WTC11 (cell line): Measurements from ENCODE around the gene OGFOD2. TPM values are rescaled to one million over a fixed set of nuclear protein-coding genes. Genes with fewer than 3 reads are reported as not detected.

Source experiments
- ATAC-seq: fragments of 200-7000 bp; cut with Tn5 transposase; 2 replicates; pipeline ENCODE4 v1.10.0; 2021; ENCODE audit warnings: mild to moderate bottlenecking, moderate library complexity
- CTCF ChIA-PET: fragments of 300-600 bp; sonication (Branson Sonifier 250); formaldehyde crosslinking; loops from one replicate; lab custom pipeline; 2021; ENCODE audit warnings: antibody characterized with exemption; lab: Charles Lee
- POLR2A ChIA-PET: fragments of 350-600 bp; sonication (Branson Sonifier 250); formaldehyde crosslinking; loops from one replicate; lab custom pipeline; 2021; ENCODE audit warnings: antibody characterized with exemption; lab: Charles Lee
- DNase-seq: peaks from one replicate; pipeline ENCODE4 v3.0.0; 2021; ENCODE audit warnings: low spot score
- H3K27ac Mint-ChIP-seq: 2 replicates; pipeline ENCODE4 v1.8.0; 2021; ENCODE audit warnings: mixed read lengths
- H3K27me3 Mint-ChIP-seq: 2 replicates; pipeline ENCODE4 v1.8.0; 2021; ENCODE audit warnings: low read depth, mild to moderate bottlenecking, moderate library complexity, mixed read lengths
- H3K36me3 Mint-ChIP-seq: 2 replicates; pipeline ENCODE4 v1.8.0; 2021; ENCODE audit warnings: mixed read lengths
- H3K4me1 Mint-ChIP-seq: 2 replicates; pipeline ENCODE4 v1.8.0; 2022; ENCODE audit warnings: mixed read lengths
- H3K4me3 Mint-ChIP-seq: 2 replicates; pipeline ENCODE4 v1.8.0; 2021; ENCODE audit warnings: mild to moderate bottlenecking, moderate library complexity, mixed read lengths
- H3K9me3 Mint-ChIP-seq: 2 replicates; pipeline ENCODE4 v1.8.0; 2021; ENCODE audit warnings: mixed read lengths
- ARID4B ChIP-seq: sonication (generic); formaldehyde crosslinking; IDR thresholded peaks from 2 replicates; pipeline ENCODE4 v1.8.0; 2023; ENCODE audit warnings: missing genetic modification reagents, mild to moderate bottlenecking, borderline replicate concordance
- ATF1 ChIP-seq: sonication (generic); formaldehyde crosslinking; IDR thresholded peaks from 2 replicates; pipeline ENCODE4 v1.8.1; 2023; ENCODE audit warnings: mild to moderate bottlenecking, moderate library complexity, missing genetic modification reagents
- CREB1 ChIP-seq: sonication (generic); formaldehyde crosslinking; IDR thresholded peaks from 2 replicates; pipeline ENCODE4 v1.8.0; 2023; ENCODE audit warnings: mild to moderate bottlenecking, missing genetic modification reagents
- CREM ChIP-seq: sonication (generic); formaldehyde crosslinking; IDR thresholded peaks from 2 replicates; pipeline ENCODE4 v1.8.1; 2022; ENCODE audit warnings: mild to moderate bottlenecking, missing genetic modification reagents, moderate library complexity
- EMX1 ChIP-seq: fragments of 250-450 bp; sonication (Bioruptor Pico); IDR thresholded peaks from 2 replicates; pipeline ENCODE4 v1.8.0; 2021; ENCODE audit warnings: mild to moderate bottlenecking
- ESRRA ChIP-seq: sonication (generic); formaldehyde crosslinking; IDR thresholded peaks from 2 replicates; pipeline ENCODE4 v1.8.1; 2022; ENCODE audit warnings: mild to moderate bottlenecking, missing genetic modification reagents, borderline replicate concordance
- FOXK1 ChIP-seq: sonication (generic); formaldehyde crosslinking; IDR thresholded peaks from 2 replicates; pipeline ENCODE4 v1.8.0; 2022; ENCODE audit warnings: mild to moderate bottlenecking, moderate library complexity, missing genetic modification reagents
- FOXP1 ChIP-seq: sonication (generic); formaldehyde crosslinking; IDR thresholded peaks from 2 replicates; pipeline ENCODE4 v1.8.0; 2022; ENCODE audit warnings: missing genetic modification reagents, mild to moderate bottlenecking, moderate library complexity, borderline replicate concordance
- HMGA2 ChIP-seq: fragments of 250-450 bp; sonication (Bioruptor Pico); IDR thresholded peaks from 2 replicates; pipeline ENCODE4 v1.4.0; 2021; ENCODE audit warnings: mild to moderate bottlenecking, moderate library complexity
- IRF2 ChIP-seq: sonication (generic); formaldehyde crosslinking; IDR thresholded peaks from 2 replicates; pipeline ENCODE4 v1.8.0; 2022; ENCODE audit warnings: low read depth, missing genetic modification reagents, borderline replicate concordance
- JAZF1 ChIP-seq: fragments of 250-450 bp; sonication (Bioruptor Pico); IDR thresholded peaks from 2 replicates; pipeline ENCODE4 v1.9.0; 2021; ENCODE audit warnings: moderate library complexity, mild to moderate bottlenecking, inconsistent platforms
- NFATC4 ChIP-seq: fragments of 250-450 bp; sonication (Bioruptor Pico); IDR thresholded peaks from 2 replicates; pipeline ENCODE4 v1.9.0; 2021; ENCODE audit warnings: mild to moderate bottlenecking
- NFE2L1 ChIP-seq: sonication (generic); formaldehyde crosslinking; IDR thresholded peaks from 2 replicates; pipeline ENCODE4 v1.8.1; 2023; ENCODE audit warnings: missing genetic modification reagents
- NFYB ChIP-seq: sonication (generic); formaldehyde crosslinking; conservative IDR thresholded peaks from 2 replicates; pipeline ENCODE4 v1.8.0; 2022; ENCODE audit warnings: low read depth, missing genetic modification reagents
- NR2C2 ChIP-seq: sonication (generic); formaldehyde crosslinking; IDR thresholded peaks from 2 replicates; pipeline ENCODE4 v1.8.0; 2022; ENCODE audit warnings: mild to moderate bottlenecking, missing genetic modification reagents
- SMAD4 ChIP-seq: sonication (generic); formaldehyde crosslinking; IDR thresholded peaks from 2 replicates; pipeline ENCODE4 v1.8.0; 2022; ENCODE audit warnings: mild to moderate bottlenecking, missing genetic modification reagents
- TP53 ChIP-seq: sonication (generic); formaldehyde crosslinking; IDR thresholded peaks from 2 replicates; pipeline ENCODE4 v1.8.1; 2023; ENCODE audit warnings: mild to moderate bottlenecking, missing genetic modification reagents
- ZNF232 ChIP-seq: sonication (generic); formaldehyde crosslinking; IDR thresholded peaks from 2 replicates; pipeline ENCODE4 v1.8.0; 2022; ENCODE audit warnings: mild to moderate bottlenecking, missing genetic modification reagents
- ZNF512 ChIP-seq: sonication (generic); formaldehyde crosslinking; IDR thresholded peaks from 2 replicates; pipeline ENCODE4 v1.8.1; 2022; ENCODE audit warnings: missing genetic modification reagents, borderline replicate concordance
- total RNA-seq: library from RNA; stranded (reverse); gene quantifications from 3 replicates; pipeline ENCODE4 v1.2.3, GENCODE V29; 2021
- TF ChIP-seq, protein P1 (sequence below): fragments of 250-450 bp; sonication (Bioruptor Pico); IDR thresholded peaks from 2 replicates; pipeline ENCODE4 v1.8.0; 2021; ENCODE audit warnings: mild to moderate bottlenecking
- TF ChIP-seq, protein P2 (sequence below): fragments of 250-450 bp; sonication (Bioruptor Pico); conservative IDR thresholded peaks from 2 replicates; pipeline ENCODE4 v1.9.0; 2021; ENCODE audit warnings: mild to moderate bottlenecking
- TF ChIP-seq, protein P3 (sequence below): fragments of 250-450 bp; sonication (Bioruptor Pico); IDR thresholded peaks from 2 replicates; pipeline ENCODE4 v1.9.0; 2021; ENCODE audit warnings: mild to moderate bottlenecking

The OGFOD2 gene
- total RNA-seq, 1 experiment from 2014 or later = 28.1 TPM

GRCh38 chr12:122996188-122996601 is 21.2 kb downstream of the OGFOD2 start (continued):
- TF ChIP-seq ARID4B (CRISPR knock-in tag) (no peak), NFE2L1 (CRISPR knock-in tag) (no peak), ZNF232 (CRISPR knock-in tag) (no peak), FOXP1 (CRISPR knock-in tag) (no peak), NFATC4 (CRISPR knock-in tag) (no peak), ATF1 (CRISPR knock-in tag) (no peak), CREM (CRISPR knock-in tag) (no peak)
- TF ChIP-seq, protein P1, sequence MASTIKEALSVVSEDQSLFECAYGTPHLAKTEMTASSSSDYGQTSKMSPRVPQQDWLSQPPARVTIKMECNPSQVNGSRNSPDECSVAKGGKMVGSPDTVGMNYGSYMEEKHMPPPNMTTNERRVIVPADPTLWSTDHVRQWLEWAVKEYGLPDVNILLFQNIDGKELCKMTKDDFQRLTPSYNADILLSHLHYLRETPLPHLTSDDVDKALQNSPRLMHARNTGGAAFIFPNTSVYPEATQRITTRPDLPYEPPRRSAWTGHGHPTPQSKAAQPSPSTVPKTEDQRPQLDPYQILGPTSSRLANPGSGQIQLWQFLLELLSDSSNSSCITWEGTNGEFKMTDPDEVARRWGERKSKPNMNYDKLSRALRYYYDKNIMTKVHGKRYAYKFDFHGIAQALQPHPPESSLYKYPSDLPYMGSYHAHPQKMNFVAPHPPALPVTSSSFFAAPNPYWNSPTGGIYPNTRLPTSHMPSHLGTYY = no peak

DNA sequence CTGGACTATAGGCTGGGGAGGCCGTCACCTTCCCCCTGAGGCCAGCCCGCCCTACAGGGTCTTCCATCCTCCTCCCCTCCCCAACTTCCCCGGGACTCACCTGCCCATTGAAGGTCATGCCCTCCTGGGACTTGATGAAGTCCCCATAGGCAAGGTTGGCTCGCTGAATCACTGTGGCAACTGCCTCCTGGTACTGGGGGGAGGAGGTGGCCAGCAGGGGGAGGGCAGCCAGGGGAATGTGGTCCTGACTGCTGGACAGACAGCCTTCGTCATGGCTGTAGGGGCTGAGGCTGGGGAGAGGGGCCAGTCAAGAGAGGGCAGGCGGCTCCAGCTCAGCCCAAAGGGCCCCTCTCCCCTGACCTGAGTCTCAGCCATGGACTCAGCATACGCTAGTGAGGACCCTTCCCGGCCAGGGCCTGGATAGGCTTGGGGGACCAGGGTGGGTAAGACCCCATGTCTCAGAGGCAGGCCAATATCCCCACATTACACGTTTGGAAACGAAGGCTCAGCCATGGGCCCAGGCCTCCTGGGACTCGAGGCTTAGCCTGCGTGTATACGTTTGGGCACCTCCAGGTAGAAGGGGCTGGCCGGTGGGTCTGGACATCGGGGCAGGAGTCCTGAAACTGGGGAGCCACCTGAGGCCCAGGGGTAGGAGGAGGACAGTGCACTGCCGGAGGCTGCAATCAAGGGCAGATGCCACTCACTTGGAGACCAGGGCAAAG is 21.7 kb downstream of the OGFOD2 start:
- no peak for ATAC-seq
- H3K9me3 Mint-ChIP-seq = no peaks in the 10 kb centered on the region
- H3K4me1 Mint-ChIP-seq = no peaks in the 10 kb centered on the region
- CTCF ChIA-PET = no interaction called here
- no peak for DNase-seq
- no peaks in the 10 kb centered on the region for H3K36me3 Mint-ChIP-seq
- no peak overlapping the region for H3K4me3 Mint-ChIP-seq
- no peak overlapping the region for H3K27ac Mint-ChIP-seq
- no peaks in the 10 kb centered on the region for H3K27me3 Mint-ChIP-seq
- POLR2A ChIA-PET = no interaction called here
- no peak for TF ChIP-seq ZNF512 (CRISPR knock-in tag)
- TF ChIP-seq EMX1 (CRISPR knock-in tag) = no peak
- no peak for TF ChIP-seq IRF2
- no peak for TF ChIP-seq JAZF1 (CRISPR knock-in tag)
- no peak for TF ChIP-seq CREB1 (CRISPR knock-in tag)
- no peak for TF ChIP-seq NR2C2 (CRISPR knock-in tag)
- no peak for TF ChIP-seq FOXK1 (CRISPR knock-in tag)
- no peak for TF ChIP-seq NFYB (CRISPR knock-in tag)
- no peak for TF ChIP-seq ESRRA (CRISPR knock-in tag)
- TF ChIP-seq TP53 (CRISPR knock-in tag) = no peak
- TF ChIP-seq, protein P2, sequence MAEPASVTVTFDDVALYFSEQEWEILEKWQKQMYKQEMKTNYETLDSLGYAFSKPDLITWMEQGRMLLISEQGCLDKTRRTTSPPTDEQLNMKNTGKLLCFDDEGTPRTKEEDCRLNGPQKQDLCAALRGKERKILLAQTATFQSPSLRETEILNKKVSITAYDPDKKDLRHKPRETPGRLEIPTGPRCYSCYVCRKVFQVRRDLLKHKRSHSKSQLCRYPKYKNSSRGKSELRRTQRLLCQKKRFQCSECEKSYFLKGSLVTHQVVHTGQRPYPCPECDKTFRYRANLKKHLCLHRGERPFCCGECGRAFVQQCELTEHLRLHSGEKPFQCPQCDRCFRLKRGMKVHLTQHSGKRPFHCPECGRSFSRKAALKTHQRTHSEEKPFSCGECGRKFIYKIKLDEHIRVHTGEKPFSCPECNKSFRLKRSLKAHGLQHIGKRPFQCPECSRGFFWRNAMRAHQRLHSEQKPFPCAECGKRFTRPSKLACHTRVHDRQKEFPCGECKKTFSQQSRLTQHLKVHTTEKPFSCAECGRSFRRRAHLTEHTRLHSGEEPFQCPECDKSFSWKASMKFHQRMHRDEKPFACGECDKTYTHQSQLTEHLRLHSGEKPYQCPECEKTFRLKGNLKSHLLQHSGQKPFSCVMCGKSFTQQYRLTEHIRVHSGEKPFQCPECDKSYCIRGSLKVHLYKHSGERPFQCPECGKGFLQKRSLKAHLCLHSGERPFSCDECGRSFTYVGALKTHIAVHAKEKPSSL (CRISPR knock-in tag) = no peak
- TF ChIP-seq NFATC4 (CRISPR knock-in tag) = no peak
- TF ChIP-seq HMGA2 (CRISPR knock-in tag) = no peak
- TF ChIP-seq, protein P3, sequence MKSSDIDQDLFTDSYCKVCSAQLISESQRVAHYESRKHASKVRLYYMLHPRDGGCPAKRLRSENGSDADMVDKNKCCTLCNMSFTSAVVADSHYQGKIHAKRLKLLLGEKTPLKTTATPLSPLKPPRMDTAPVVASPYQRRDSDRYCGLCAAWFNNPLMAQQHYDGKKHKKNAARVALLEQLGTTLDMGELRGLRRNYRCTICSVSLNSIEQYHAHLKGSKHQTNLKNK (CRISPR knock-in tag) = no peak
- TF ChIP-seq ZNF232 (CRISPR knock-in tag) = no peak
- no peak for TF ChIP-seq SMAD4 (CRISPR knock-in tag)
